AG09309 (cell line): ENCODE measurements around the gene CATSPERZ.
A peak's percentile ranks its signal among the peaks of the same experiment; 100 is the strongest.

Source experiments
- DNase-seq: peaks from one replicate; pipeline ENCODE4 v3.0.0-alpha.2; 2010; ENCODE audit warnings: low read depth
- H3K4me3 ChIP-seq: 2 replicates; pipeline ENCODE4 v1.5.1; 2011; ENCODE audit warnings: mild to moderate bottlenecking, low read depth, low read length, moderate library complexity; ENCODE audit not compliant: control insufficient read depth
- CTCF ChIP-seq: IDR thresholded peaks from 2 replicates; pipeline ENCODE4 v1.5.1; 2011; ENCODE audit warnings: mild to moderate bottlenecking, low read depth, low read length, inconsistent platforms; ENCODE audit not compliant: insufficient read depth, control insufficient read depth; ENCODE audit errors: missing control alignments

The CATSPERZ gene

GRCh38 chr11:64253043-64253442 is 47.1 kb upstream of the CATSPERZ start:
- TF ChIP-seq CTCF: no peak
- no peak for DNase-seq
- H3K4me3 ChIP-seq: peak overlapping the region; percentile 92; the same call in 1 of the 2 replicates

DNA sequence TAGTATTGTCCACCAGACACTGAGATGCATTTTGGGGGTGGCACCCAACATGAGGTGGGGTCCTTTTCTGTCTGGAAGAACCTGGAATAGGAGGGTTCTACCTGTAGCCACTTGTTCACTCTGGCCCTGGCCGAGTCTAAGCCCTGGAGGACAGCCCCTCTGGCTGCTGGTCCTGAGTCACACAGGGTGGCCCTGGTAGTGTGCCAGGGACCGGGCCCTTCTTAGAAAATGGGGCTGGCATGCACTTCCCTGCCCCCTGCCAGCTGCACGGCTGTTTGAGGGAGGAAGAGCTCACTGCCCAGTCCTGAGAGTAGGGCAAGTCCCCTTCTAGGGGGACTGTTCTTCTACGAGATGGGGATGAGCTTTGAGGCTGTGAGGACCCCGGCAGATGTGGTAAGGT is 46.7 kb upstream of the CATSPERZ start:
- no peak for DNase-seq
- no peak for TF ChIP-seq CTCF
- no peak overlapping the region for H3K4me3 ChIP-seq

- no peak for TF ChIP-seq CTCF
- H3K4me3 ChIP-seq: no peak overlapping the region
- no peak for DNase-seq
Observed at GRCh38 chr11:64254326-64254725, 45.8 kb upstream of the CATSPERZ start.

DNA sequence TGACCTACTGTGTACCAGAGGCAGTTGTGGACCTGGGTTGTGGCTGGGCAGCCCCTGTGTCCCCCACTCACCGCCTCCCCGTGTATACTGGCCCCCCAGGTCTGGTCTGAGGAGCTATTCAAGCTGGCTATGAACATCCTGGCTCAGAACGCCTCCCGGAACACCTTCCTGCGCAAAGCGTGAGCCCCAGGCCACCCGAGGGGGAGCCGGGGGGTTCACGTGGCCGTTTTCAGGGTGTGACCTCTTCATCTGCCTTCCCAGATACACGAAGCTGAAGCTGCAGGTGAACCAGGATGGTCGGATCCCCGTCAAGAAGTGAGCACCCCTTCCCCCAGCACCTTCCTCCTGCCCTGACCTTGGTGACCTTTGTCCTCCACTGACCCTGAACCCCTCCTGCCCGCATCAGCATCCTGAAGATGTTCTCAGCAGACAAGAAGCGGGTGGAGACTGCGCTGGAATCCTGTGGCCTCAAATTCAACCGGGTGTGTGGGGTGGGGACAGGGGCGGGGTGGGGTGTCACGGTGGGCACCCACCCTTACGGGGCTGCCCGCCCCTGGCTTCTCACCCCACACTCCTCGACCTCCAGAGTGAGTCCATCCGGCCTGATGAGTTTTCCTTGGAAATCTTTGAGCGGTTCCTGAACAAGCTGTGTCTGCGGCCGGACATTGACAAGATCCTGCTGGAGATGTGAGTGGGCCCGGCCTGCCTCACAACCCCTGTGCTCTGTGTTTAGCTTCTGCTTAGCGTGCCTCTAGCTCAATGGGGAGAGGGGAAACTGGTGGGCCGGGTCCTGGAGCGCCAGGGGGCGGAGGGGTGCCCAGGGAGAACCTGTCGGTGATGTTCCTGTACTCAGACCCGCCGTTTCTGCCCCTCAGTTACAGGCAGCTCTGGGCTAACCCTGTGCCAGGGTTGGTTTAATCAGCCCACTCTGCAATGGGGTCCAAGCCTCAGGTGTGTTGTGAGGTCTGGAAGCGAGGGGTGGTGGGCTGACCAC is 44.7 kb upstream of the CATSPERZ start:
- H3K4me3 ChIP-seq: no peak overlapping the region
- DNase-seq: no peak
- TF ChIP-seq CTCF: no peak

DNA sequence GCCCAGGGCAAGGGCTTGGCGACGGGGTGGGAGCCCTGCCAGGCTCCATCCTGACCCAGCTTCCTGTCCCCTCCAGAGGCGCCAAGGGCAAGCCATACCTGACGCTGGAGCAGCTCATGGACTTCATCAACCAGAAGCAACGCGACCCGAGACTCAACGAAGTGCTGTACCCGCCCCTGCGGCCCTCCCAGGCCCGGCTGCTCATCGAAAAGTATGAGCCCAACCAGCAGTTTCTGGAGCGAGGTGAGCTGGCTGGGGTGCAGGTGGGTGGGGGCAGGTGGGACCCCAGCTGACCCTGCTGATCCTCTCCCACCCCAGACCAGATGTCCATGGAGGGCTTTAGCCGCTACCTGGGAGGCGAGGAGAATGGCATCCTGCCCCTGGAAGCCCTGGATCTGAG is 43.9 kb upstream of the CATSPERZ start:
- H3K4me3 ChIP-seq: no peak overlapping the region
- no peak for TF ChIP-seq CTCF
- DNase-seq: no peak

DNA sequence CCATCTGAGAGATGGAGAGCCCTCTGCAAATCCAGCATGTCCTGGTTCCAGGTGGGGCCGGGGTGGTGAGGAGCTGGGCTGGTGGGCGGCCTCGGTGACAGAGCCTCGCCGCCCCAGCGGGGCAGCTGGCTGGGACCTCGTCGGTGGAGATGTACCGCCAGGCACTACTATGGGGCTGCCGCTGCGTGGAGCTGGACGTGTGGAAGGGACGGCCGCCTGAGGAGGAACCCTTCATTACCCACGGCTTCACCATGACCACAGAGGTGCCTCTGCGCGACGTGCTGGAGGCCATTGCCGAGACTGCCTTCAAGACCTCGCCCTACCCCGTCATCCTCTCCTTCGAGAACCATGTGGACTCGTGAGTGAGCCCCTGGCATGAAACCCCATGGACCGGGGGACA is 41.8 kb upstream of the CATSPERZ start:
- no peak for TF ChIP-seq CTCF
- no peak for DNase-seq
- no peak overlapping the region for H3K4me3 ChIP-seq
